Spleen (tissue), 7 donors: ENCODE data around the gene NDUFB3.

Experiments
- CTCF ChIP-seq, 11 experiments: fragments of 200-600 bp in 7 of 11; fragments of 450-650 bp in 4 of 11; sonication (generic) in 4 of 11; IDR thresholded peaks in 8 of 11; conservative IDR thresholded peaks in 3 of 11; 1 replicate in 7 of 11; 2 replicates in 4 of 11; pipeline versions ENCODE4 v1.4.0 to v1.8.0; 2016 to 2021; ENCODE audit warnings: antibody characterized with exemption in 11 of 11, inconsistent platforms in 4 of 11, mild to moderate bottlenecking in 1 of 11
- POLR2A ChIP-seq, 3 donors: fragments of 450-650 bp; IDR thresholded peaks; one replicate each; pipeline ENCODE4 v1.5.1; 2017; ENCODE audit warnings: antibody characterized with exemption in 3 of 3, mild to moderate bottlenecking in 1 of 3
- POLR2AphosphoS5 ChIP-seq, 3 donors: sonication (generic); formaldehyde crosslinking; IDR thresholded peaks; one replicate each; pipeline ENCODE4 v1.5.1; 2017; ENCODE audit warnings: antibody characterized with exemption in 3 of 3
- donor health status: DM: no; HTN: no; CAD: no; lungs with moderate emphysema.
- donor health status: DM: no; HTN: no; CAD: no.
- donor health status: DM: no; HTN: no; CAD: no.

GRCh38 chr2:201038855-201039254, 32.9 kb upstream of the NDUFB3 start:
- TF ChIP-seq CTCF (IDR thresholded peaks at IDR 0.05 in 8 of 11, conservative IDR thresholded peaks at IDR 0.05 in 3 of 11) (no peak), POLR2AphosphoS5 (IDR thresholded peaks at IDR 0.05) (no peak), POLR2A (IDR thresholded peaks at IDR 0.05) (no peak)
